Trophoblast cell (in vitro differentiated cells and primary cell): Measurements from ENCODE around the gene PDE6D.

ENCODE experiments used
- DNase-seq, 2 donors: peaks; one replicate each; pipeline ENCODE4 v3.0.0-alpha.2; 2016
- H2AFZ ChIP-seq: 2 replicates; pipeline ENCODE4 v1.6.1; 2013; ENCODE audit warnings: low read length, moderate library complexity, mild to moderate bottlenecking; ENCODE audit not compliant: insufficient read depth, poor library complexity
- H2AK5ac ChIP-seq: 2 replicates; pipeline ENCODE4 v1.6.1; 2013; ENCODE audit warnings: mild to moderate bottlenecking, low read length
- H2BK120ac ChIP-seq: 2 replicates; pipeline ENCODE4 v1.6.1; 2013; ENCODE audit warnings: low read length, mild to moderate bottlenecking, moderate library complexity; ENCODE audit not compliant: insufficient read depth, poor library complexity
- H2BK12ac ChIP-seq: 2 replicates; pipeline ENCODE4 v1.6.1; 2013; ENCODE audit warnings: mild to moderate bottlenecking, low read length, moderate library complexity
- H2BK5ac ChIP-seq: 2 replicates; pipeline ENCODE4 v1.6.1; 2013; ENCODE audit warnings: low read length, low read depth, moderate library complexity, mild to moderate bottlenecking; ENCODE audit not compliant: poor library complexity
- H3K14ac ChIP-seq: 2 replicates; pipeline ENCODE4 v1.6.1; 2013; ENCODE audit warnings: mild to moderate bottlenecking, low read length
- H3K18ac ChIP-seq: 2 replicates; pipeline ENCODE4 v1.6.1; 2013; ENCODE audit warnings: mild to moderate bottlenecking, low read length
- H3K23ac ChIP-seq: 2 replicates; pipeline ENCODE4 v1.6.1; 2013; ENCODE audit warnings: low read length
- H3K27ac ChIP-seq: 2 replicates; pipeline ENCODE4 v1.5.1; 2013; ENCODE audit warnings: low read depth, mild to moderate bottlenecking, inconsistent platforms, low read length, moderate library complexity
- H3K27me3 ChIP-seq: 2 replicates; pipeline ENCODE4 v1.6.1; 2013; ENCODE audit warnings: inconsistent platforms, mild to moderate bottlenecking, low read length, moderate library complexity; ENCODE audit not compliant: insufficient read depth
- H3K36me3 ChIP-seq, 2 experiments: 1 replicate in 1 of 2; 2 replicates in 1 of 2; pipeline ENCODE4 v1.6.1; 2013; ENCODE audit warnings: low read length in 2 of 2, mild to moderate bottlenecking in 2 of 2, moderate library complexity in 1 of 2; ENCODE audit not compliant: insufficient read depth in 2 of 2, control insufficient read depth in 1 of 2
- H3K4ac ChIP-seq: 2 replicates; pipeline ENCODE4 v1.6.1; 2013; ENCODE audit warnings: low read depth, mild to moderate bottlenecking, low read length, moderate library complexity
- H3K4me1 ChIP-seq, 2 experiments: 1 replicate in 1 of 2; 2 replicates in 1 of 2; pipeline ENCODE4 v1.6.1; 2013; ENCODE audit warnings: low read length in 2 of 2, mild to moderate bottlenecking in 2 of 2, moderate library complexity in 1 of 2; ENCODE audit not compliant: insufficient read depth in 2 of 2, control insufficient read depth in 1 of 2
- H3K4me2 ChIP-seq: 2 replicates; pipeline ENCODE4 v1.6.1; 2013; ENCODE audit warnings: inconsistent platforms, mild to moderate bottlenecking, low read length, moderate library complexity
- H3K4me3 ChIP-seq: 2 replicates; pipeline ENCODE4 v1.5.1; 2013; ENCODE audit warnings: mild to moderate bottlenecking, low read depth, low read length, inconsistent platforms
- H3K79me1 ChIP-seq: one replicate; pipeline ENCODE4 v1.6.1; 2013; ENCODE audit warnings: low read length
- H3K79me2 ChIP-seq: 2 replicates; pipeline ENCODE4 v1.6.1; 2013; ENCODE audit warnings: low read length, mild to moderate bottlenecking; ENCODE audit not compliant: control insufficient read depth, insufficient read depth, poor library complexity
- H3K9ac ChIP-seq: 2 replicates; pipeline ENCODE4 v1.6.1; 2013; ENCODE audit warnings: mild to moderate bottlenecking, low read length
- H3K9me3 ChIP-seq: 2 replicates; pipeline ENCODE4 v1.6.1; 2013; ENCODE audit warnings: low read depth, mild to moderate bottlenecking, control low read depth, inconsistent platforms, low read length; ENCODE audit not compliant: insufficient read depth
- H4K12ac ChIP-seq: 2 replicates; pipeline ENCODE4 v1.6.1; 2013; ENCODE audit warnings: low read depth, mild to moderate bottlenecking, low read length, moderate library complexity
- H4K8ac ChIP-seq: 2 replicates; pipeline ENCODE4 v1.6.1; 2013; ENCODE audit warnings: low read depth, mild to moderate bottlenecking, low read length, moderate library complexity
- H4K91ac ChIP-seq: one replicate; pipeline ENCODE4 v1.6.1; 2013; ENCODE audit warnings: low read depth, mild to moderate bottlenecking, low read length, moderate library complexity
- WGBS: extraction: QIAGEN DNeasy Blood & Tissue Kit; methylation state at CpG from one replicate; pipeline ENCODE4 v1.1.7; 2013; ENCODE audit warnings: missing lambda C conversion rate; ENCODE audit not compliant: insufficient read length, insufficient coverage; ENCODE audit errors: extremely low coverage; 5-methylcytosine and 5-hydroxymethylcytosine counted together

The PDE6D gene

GRCh38 chr2:231816327-231817026, 35.4 kb upstream of the PDE6D start:
- Histone ChIP-seq H3K9me3 (peaks cover 4% of the 10 kb centered on the region), H3K27ac (no peak overlapping the region), H3K27me3 (no peaks in the 10 kb centered on the region), H4K8ac (no peak overlapping the region), H4K12ac (no peak overlapping the region), H3K36me3 (peaks cover 2 to 4% of the 10 kb centered on the region in 2 experiments), H2AK5ac (no peak overlapping the region), H2BK120ac (no peak overlapping the region), H3K14ac (no peak overlapping the region), H2AFZ (no peak overlapping the region), H3K23ac (no peak overlapping the region), H3K18ac (no peak overlapping the region), H2BK12ac (no peak overlapping the region), H3K79me2 (no peaks in the 10 kb centered on the region), H4K91ac (no peak overlapping the region), H3K79me1 (no peaks in the 10 kb centered on the region), H3K4me2 (no peak overlapping the region), H3K4me3 (no peak overlapping the region), H2BK5ac (no peak overlapping the region), H3K9ac (no peak overlapping the region), H3K4ac (no peak overlapping the region), H3K4me1 (no peaks in the 10 kb centered on the region)
- DNase-seq = peak in 1 of 2 donors; percentile 0
- WGBS = no CpG with 5 or more reads among the region's 8 CpGs

- H3K4ac ChIP-seq = no peak overlapping the region
- no peaks in the 10 kb centered on the region for H3K79me1 ChIP-seq
- H3K18ac ChIP-seq = no peak overlapping the region
- H3K4me3 ChIP-seq = no peak overlapping the region
- H2BK12ac ChIP-seq = no peak overlapping the region
- H2BK5ac ChIP-seq = no peak overlapping the region
- H3K9ac ChIP-seq = no peak overlapping the region
- H3K14ac ChIP-seq = no peak overlapping the region
- DNase-seq = peak in 1 of 2 donors; percentile 13
- H2AK5ac ChIP-seq = no peak overlapping the region
- H4K12ac ChIP-seq = no peak overlapping the region
- H3K23ac ChIP-seq = no peak overlapping the region
- H3K9me3 ChIP-seq = peaks cover 6% of the 10 kb centered on the region
- H3K27ac ChIP-seq = no peak overlapping the region
- no peak overlapping the region for H2AFZ ChIP-seq
- H3K4me2 ChIP-seq = no peak overlapping the region
- H2BK120ac ChIP-seq = no peak overlapping the region
- no peaks in the 10 kb centered on the region for H3K79me2 ChIP-seq
- no peaks in the 10 kb centered on the region for H3K27me3 ChIP-seq
- H4K8ac ChIP-seq = no peak overlapping the region
- no peaks in the 10 kb centered on the region for H3K4me1 ChIP-seq
- no peak overlapping the region for H4K91ac ChIP-seq
- H3K36me3 ChIP-seq = peaks cover 27 to 34% of the 10 kb centered on the region in 2 experiments
Observed at GRCh38 chr2:231810905-231811304, 29.8 kb upstream of the PDE6D start.

- Histone ChIP-seq H3K4me3 (no peak overlapping the region), H2AFZ (no peak overlapping the region), H3K23ac (no peak overlapping the region), H3K18ac (no peak overlapping the region), H4K12ac (no peak overlapping the region), H3K9me3 (peaks cover 3% of the 10 kb centered on the region), H2BK12ac (no peak overlapping the region), H3K36me3 (peaks cover 30 to 48% of the 10 kb centered on the region in 2 experiments), H2AK5ac (no peak overlapping the region), H3K14ac (no peak overlapping the region), H3K4me2 (no peak overlapping the region), H4K91ac (no peak overlapping the region), H3K27me3 (no peaks in the 10 kb centered on the region), H3K4ac (no peak overlapping the region), H2BK120ac (no peak overlapping the region), H3K9ac (no peak overlapping the region), H3K4me1 (no peaks in the 10 kb centered on the region), H3K27ac (no peak overlapping the region), H4K8ac (no peak overlapping the region), H3K79me1 (no peaks in the 10 kb centered on the region), H3K79me2 (no peaks in the 10 kb centered on the region), H2BK5ac (no peak overlapping the region)
- no CpG with 5 or more reads among the region's 2 CpGs for WGBS
- DNase-seq = no peak
Observed at GRCh38 chr2:231807020-231807419, 25.9 kb upstream of the PDE6D start.

- no peak overlapping the region for H3K4me3 ChIP-seq
- no peak overlapping the region for H3K9ac ChIP-seq
- H2BK5ac ChIP-seq = no peak overlapping the region
- no peak for DNase-seq
- no peak overlapping the region for H3K18ac ChIP-seq
- no peak overlapping the region for H2AFZ ChIP-seq
- no peak overlapping the region for H3K27ac ChIP-seq
- H2BK12ac ChIP-seq = no peak overlapping the region
- H2BK120ac ChIP-seq = no peak overlapping the region
- no peaks in the 10 kb centered on the region for H3K27me3 ChIP-seq
- H3K4ac ChIP-seq = no peak overlapping the region
- no peak overlapping the region for H3K23ac ChIP-seq
- no peak overlapping the region for H4K8ac ChIP-seq
- H4K12ac ChIP-seq = no peak overlapping the region
- no peak overlapping the region for H4K91ac ChIP-seq
- WGBS = no CpG with 5 or more reads among the region's 9 CpGs
- peaks cover 3% of the 10 kb centered on the region for H3K9me3 ChIP-seq
- no peak overlapping the region for H3K14ac ChIP-seq
- no peak overlapping the region for H3K4me2 ChIP-seq
- no peaks in the 10 kb centered on the region for H3K79me2 ChIP-seq
- no peaks in the 10 kb centered on the region for H3K79me1 ChIP-seq
- H3K36me3 ChIP-seq = peaks cover 21 to 49% of the 10 kb centered on the region in 2 experiments
- H3K4me1 ChIP-seq = no peaks in the 10 kb centered on the region
- no peak overlapping the region for H2AK5ac ChIP-seq
Observed at GRCh38 chr2:231803501-231804138, 22.5 kb upstream of the PDE6D start.
